Activated CD4-positive, CD25-positive, alpha-beta regulatory T cell treated with anti-CD3 and anti-CD28 coated beads, Interleukin-2, amount 50 U/mL, for 72 hours (primary cell): ENCODE results near the gene PARP3.

Source experiments
- DNase-seq: peaks from one replicate; pipeline ENCODE4 v3.0.0; 2021

The PARP3 gene

DNA sequence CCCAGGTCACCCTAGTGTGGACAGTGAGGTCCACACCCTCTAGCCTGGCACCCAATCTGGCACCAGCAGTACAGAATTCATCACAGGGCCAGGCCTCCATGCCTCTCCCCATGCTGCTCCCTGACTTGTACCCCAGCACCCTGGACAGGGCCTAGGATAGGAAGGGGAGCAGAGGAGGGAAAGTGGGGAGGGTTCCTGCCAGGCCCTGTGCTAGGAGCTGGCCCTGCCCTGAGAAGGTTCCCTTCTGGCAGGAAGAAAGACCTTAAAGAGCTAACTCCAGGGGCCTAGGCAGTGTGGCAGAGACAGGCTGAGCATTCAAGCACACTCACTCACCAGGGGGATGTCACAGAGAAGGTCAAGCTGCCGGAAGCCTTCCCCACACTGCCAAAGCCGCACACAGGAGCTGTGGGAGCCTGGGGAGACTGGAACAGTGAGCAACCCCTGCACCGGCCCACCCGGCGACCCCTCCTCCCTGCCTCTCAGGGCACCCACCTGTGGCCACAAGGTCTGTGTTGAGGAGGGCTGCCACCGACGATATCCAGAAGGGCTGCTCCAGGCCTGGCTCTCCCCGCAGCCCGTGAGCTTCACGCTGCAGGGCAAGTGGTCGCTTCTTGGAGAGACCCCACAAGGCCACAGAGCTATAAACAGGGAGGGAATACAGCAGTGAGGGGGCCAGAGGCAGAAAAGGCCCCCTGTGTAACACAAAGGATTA, 7.9 kb upstream of the PARP3 start:
- no peak for DNase-seq

DNA sequence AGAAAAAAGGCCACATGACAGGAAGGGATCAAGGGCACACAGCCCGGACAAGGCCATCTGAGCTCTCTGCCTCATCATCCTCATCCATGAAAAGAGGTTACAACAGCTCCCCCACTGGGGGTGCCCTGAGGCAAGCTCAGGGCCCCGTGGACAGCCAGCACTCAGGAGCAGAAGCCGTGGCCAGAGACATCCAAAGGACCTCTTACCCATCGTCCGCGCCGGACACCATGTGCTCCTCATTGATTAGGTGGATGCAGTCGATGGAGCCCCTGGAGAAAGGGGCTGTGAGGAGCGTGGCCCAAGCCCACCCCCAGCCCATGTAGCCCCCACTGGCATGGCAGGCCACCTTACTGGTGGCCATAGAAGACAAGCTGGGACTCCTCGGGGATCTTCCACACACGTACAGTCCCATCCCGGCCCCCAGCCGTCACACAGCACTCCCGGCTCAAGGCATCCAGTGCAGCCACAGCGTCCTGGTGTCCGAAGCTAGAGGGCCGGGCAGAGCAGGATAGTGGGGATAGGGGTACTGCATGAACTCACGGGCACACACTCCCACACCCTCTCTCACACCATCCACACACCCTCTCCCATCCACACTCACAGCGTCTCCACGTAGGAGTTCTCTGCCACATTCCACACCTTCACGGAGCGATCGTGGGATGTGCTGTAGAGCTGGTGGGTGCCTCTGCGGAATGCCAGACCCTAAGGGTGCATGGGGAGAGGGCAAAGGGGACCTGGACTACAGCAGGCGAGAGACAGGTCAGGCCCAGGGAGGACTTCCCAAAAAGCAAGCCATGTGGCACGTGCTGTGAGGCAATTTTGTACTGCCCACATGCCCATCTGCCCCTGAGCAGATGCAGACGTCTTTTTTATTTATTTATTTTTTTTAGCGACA, 6.9 kb upstream of the PARP3 start:
- DNase-seq: no peak

DNA sequence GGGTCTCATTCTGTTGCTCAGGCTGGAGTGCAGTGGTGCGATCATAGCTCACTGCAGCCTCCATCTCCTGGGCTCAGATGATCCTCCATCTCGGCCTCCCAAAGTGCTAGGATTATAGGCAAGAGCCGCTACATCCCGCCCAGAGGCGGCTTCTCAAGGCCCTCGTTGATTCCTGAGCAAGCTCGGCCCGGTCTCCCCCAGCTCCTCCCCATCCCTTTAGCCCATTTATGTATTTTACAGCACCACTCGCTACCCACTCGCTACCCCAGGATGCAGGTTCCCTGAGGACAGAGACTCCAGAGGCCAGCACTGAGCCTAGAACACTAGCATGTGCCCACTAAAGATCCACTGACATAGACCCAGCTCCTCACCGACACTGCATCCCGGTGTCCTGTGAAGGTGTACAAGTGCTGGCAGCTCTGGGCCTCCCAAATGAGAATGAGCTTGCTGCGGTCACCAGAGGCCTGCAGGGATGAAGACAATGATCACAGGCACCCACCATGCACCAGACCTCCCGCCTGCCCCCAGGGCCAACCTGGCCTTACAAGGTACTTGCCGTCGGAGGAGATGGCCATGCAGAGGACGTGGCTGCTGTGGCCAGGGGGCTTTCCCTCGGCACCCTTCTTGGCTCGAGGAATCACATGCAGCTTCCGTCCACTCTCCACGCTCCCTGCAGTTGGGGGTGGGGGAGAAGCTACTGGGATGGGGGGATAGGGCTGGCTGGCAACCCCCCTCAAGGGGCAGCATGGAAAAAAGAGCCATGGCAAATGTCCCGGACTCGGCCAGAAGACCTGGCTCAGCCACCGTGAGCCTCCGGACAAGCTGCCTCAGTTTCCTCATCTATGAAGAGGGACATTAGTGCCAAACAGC, 6.0 kb upstream of the PARP3 start:
- DNase-seq: no peak

DNA sequence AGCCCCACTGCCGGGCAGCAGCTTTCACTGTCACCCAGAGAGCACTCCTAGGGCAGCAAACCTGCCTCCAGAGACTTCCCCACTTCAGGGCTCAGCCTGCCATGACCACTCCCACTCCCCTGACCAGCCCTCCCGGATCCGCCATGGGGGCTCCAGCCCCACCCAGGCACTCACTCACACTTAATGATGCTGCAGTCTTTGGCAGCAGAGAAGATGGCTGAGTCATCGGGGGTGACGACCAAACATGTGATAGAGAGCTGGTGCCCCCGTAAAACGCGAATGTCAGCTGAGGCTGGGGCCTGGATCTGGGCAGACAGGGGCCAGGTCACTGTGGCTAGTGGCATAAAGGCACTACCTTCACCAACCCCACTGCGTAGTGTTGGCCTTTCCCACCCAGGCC, 5.1 kb upstream of the PARP3 start:
- no peak for DNase-seq

DNA sequence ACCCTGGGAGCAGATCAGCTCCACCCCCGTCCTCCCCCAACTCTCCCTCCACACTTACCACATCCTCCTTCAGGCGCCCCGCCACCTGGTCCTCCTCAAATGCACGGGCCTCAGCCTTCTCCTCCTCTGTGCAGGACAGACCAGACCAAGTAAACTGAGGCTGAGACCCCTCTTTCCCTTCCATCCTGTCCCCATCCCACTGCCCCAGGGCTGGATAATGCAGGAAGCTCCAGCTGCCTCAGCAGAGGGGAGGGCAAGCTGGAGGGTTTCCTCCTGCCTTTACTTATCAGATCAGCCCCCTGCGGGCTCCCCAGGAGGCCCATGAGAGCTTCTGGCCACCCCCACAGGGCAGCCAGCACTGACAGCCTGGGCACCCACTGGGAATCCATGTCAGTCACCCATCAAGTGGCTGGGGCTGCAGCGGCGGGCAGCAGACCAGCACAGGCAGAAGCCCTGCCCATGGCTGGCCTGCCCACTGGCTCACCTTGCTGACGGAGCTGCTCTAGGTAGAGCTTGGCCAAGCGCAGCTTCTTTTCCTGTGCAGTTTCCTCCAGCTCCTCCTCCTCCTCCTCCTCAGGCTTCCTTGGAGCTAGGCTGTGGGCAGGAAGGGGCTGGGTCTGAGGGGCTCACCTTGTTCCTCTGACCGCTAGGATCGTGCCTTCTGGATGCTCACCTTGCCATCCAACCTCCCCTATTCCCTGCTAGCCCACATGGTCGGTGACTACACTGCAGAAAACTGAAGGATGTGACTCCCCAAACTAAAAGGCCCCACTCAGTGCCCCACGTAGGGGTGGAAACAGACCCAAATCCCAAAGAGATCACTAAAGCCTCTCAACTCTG, 4.3 kb upstream of the PARP3 start:
- DNase-seq: no peak

DNA sequence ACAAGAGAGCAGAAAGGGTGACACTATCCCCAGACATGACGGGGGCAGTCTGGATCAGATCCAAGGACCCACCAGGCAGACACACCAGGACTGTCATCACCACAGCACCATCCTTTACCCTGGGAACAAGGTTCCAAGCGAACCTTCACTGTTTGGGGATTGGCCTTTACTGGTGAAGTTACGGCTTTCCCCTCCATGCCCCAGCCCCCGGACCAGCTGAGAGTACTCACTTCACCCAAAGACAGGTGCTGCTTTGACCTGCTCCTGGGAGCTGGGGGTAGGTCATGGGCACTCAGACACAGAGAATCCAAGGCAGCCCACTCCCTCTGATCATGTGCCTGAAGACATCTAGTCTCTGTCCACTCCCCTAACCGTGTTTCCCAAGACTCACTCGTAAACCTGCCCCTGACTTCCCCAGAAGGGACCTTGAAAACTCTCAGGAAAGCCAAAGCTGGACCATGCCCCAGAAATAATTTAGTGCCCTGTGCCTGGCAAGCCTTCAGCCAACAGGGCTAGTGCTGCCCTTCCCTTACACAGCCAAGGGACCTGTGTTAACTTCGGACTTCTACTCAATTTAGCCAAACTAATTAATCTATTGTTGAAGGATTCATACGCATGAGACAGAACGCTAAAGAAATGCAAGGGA, 3.3 kb upstream of the PARP3 start:
- no peak for DNase-seq

DNA sequence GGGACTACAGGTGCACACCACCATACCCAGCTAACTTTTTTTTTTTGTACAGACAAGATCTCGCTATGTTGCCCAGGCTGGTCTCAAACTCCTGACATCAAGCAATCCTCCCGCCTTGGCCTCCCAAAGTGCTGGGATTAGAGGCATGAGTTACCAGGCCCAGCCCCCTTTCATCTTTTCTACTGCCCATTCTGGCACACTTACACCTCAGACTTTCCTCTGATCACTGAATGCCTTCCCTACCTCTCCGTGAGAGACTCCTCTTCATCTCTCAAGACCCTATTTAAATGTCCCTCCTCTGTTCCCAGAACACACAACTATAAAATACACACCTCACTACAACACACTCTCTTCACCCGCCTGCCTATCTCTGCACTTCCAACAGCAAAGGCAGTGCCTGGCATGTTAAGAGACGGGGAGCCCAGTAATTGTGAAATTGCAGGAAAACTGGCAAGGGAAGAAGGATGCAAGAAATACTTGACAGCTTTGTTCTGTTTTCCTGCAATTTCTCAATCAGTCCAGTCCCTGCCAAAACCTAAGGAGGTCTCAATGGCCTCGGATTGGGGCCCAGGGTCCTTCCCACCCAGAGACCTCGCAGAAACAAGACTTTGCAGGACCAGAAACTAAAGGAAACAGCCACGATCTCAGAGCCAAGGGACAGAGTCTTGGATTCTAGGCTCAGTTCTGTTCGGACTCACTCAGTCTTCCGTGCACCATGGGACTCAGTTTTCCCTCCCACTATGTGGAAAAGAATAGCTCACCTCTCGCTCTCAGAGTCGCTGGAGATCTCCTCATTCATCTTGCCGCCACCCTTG, 1.3 kb upstream of the PARP3 start:
- DNase-seq: no peak

DNA sequence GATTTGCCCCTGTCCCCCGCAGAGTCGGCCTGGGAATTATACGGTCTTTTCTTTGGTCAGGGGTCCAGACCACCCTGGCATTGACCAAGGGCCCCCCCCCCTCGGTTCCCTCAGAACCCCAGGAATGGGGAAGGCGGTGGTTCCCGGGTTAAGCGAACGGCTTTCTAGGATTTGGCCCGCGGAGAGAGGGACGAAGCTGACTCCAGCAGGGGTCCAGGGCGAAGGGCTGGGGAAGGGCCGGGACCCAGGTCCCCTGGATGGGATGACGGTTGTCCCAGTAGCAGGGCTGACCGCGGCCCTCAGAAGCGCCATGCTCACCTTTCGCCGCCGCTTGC, 733 bp upstream of the PARP3 start:
- no peak for DNase-seq

DNA sequence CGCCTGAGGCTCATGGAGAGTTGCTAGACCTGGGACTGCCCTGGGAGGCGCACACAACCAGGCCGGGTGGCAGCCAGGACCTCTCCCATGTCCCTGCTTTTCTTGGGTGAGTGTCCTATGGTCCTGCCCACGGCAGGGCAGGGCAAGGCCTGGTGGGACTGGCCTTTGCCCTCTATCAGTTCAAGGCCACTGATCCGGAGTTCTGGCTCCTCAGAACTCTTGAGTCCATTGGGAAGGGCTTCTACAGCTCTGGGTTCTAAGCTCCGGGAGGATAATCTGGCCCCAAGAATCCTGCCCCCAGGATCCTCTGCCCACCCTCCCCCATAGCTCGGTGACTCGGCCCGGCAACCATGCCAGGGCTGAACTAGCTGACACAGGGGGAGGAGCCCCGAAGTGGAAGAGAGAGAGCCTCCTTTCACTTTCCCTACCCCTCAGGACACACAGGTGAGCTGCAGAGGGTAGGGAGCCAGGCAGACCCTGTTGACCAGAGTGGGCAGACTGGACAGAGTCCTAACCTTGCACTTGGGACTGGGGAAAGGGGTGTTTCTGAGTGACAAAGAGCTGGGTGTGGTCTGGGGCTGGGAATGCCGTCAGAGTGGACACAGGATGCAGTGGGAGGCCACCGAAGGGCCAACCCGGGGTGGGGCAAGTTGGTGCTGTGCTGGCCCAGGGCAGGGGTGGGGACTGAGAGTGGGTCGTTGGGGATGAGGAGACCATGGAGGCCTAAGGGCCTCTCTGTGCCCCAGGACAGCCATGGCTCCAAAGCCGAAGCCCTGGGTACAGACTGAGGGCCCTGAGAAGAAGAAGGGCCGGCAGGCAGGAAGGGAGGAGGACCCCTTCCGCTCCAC, 664 bp downstream of the PARP3 start:
- peak; percentile 49 for DNase-seq

DNA sequence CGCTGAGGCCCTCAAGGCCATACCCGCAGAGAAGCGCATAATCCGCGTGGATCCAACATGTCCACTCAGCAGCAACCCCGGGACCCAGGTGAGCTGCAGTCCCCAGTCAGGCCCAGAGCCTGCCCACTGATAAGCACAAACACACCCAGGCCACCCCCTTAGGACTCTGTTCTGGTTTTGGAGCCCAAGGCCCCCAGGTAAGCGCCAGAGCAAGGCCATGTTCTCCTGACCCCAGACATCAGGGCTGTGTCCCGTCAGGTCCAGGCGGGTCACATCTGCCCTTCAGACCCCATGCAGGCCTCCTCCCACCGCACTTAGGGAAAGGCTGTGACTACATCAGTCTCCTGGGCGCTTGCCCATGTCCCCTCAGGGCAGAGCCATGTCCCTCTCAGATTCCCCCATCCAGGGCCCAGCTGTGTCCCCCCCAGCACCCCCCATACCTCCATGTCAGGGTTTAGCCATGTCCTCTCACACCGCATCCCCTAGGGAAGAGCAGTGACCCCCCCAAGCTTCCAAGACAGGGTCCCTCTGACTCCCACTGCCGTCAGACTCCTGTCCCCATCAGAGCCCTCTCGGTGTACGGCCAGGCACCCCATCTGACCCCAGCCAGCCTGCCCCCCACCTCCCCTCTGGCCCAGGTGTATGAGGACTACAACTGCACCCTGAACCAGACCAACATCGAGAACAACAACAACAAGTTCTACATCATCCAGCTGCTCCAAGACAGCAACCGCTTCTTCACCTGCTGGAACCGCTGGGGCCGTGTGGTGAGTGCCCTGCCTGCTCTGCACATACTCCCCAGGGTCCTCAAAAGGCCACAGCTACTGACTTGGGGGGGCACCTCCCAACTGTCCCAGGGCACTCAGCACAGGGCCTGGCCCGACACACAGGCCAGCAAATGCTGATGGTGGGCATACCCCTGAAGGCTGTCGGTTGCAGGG, 1.6 kb downstream of the PARP3 start:
- no peak for DNase-seq

DNA sequence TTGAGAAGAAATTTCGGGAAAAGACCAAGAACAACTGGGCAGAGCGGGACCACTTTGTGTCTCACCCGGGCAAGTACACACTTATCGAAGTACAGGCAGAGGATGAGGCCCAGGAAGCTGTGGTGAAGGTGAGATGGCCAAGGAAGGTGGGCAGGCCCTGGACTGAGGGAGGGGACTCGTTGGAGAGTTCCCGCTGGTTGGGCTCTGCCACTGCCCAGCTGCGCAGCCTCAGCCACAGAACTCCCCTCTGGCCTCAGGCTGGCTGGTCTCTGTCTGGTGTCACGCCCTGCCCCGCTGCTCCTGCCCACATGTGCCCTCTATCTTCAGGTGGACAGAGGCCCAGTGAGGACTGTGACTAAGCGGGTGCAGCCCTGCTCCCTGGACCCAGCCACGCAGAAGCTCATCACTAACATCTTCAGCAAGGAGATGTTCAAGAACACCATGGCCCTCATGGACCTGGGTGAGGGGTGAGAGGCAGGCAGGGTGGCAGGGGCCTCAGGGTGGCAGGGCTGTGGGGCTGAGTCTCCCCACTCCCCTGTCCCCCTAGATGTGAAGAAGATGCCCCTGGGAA, 2.4 kb downstream of the PARP3 start:
- DNase-seq: no peak

DNA sequence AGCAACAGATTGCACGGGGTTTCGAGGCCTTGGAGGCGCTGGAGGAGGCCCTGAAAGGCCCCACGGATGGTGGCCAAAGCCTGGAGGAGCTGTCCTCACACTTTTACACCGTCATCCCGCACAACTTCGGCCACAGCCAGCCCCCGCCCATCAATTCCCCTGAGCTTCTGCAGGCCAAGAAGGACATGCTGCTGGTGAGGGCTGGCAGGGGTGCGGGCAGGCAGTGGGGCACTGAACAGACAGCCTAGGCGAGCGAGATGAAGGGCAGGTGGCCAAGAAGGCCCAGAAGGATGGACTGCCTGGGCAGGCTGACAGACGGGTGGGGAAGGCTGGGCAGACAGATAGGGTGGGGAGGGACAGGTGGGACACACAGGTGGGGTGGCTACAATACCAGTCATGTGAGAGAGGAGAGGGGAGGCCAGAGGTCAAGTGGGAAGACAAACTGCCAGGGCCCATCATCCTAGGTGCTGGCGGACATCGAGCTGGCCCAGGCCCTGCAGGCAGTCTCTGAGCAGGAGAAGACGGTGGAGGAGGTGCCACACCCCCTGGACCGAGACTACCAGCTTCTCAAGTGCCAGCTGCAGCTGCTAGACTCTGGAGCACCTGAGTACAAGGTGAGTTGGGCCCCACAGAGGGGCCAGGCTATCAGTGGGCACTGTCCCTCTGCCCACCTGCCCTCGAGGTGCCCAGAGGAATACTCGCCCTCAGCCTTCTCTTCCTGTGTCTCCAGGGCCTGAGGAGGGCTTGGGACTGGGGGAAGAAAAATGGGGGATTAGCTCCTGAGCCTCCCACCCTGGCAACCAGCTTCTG, 3.1 kb downstream of the PARP3 start:
- no peak for DNase-seq

DNA sequence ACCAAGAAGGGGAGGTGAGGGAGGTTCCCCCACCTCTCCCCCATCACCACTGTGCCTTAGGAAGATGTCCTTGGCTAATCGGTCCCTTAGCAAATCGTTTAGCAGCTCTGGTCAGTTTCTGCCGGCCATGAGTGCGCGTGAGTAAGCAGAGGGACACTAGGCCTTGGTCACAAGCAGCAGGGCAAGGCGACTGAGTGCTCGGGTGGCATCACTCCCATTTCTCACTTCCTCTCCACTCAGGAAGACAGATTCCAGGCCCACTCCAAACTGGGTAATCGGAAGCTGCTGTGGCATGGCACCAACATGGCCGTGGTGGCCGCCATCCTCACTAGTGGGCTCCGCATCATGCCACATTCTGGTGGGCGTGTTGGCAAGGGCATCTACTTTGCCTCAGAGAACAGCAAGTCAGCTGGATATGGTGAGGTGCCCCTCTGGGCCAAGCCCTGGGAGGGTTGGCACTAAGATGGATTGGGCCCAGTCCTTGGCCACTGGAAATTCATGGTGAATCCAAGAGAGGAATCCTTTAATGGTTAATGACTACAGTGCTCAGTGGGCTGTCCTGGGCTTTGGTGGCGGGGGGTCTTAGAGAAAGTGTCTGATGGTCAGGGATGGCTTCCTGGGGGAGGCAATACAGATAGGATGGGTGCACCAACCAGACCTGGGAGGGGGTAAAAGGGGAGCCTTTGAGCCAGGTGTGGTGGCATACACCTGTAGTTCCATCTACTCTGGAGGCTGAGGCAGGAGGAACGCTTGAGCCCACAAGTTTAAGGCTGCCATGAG, 4.0 kb downstream of the PARP3 start:
- no peak for DNase-seq

DNA sequence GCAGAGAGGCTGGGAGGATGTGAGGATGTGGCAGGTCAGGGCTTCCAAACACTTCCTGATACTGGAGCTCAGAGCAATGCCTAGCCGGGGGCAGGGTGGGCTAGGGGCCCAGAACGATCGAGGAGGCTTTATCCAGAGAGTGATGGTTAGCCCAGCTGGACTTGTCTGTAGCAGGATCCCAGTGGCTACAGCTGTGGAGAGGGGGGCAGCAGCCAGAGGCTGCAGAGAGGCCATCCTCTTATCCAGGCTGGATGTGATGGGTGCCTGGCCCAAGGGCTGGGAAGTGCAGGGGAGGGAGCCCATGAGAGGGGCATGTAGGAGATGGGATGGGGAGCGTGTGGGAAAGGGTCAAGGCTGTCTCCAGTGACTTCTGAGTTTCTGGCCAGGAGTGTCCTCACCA, 4.6 kb downstream of the PARP3 start:
- DNase-seq: no peak

DNA sequence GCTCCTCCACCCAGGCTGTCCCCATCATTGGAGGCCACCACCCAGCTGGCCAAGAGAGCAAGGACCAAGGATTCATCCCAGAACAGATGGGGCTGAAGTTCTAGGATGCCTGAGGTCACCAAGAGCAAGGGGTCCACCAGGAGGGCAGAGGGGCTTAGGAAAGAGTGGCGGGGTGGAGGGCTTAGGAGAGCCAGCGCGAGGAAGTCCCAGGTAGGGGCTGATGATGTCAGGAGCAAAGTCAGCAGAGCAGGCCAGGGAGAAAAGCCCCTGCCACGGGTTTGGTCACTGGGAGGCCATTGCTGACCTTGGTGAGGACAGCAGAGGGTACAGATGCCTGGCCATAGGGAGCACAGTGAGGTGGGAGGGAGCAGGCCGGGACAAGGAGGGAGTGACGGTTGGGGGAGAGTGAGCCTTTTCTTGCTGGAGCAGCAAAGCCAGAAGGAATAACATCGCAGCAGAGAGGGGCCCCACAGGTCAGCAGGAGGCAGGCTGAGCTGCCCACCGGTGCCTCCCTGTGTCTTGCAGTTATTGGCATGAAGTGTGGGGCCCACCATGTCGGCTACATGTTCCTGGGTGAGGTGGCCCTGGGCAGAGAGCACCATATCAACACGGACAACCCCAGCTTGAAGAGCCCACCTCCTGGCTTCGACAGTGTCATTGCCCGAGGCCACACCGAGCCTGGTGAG, 5.2 kb downstream of the PARP3 start:
- DNase-seq: no peak

DNA sequence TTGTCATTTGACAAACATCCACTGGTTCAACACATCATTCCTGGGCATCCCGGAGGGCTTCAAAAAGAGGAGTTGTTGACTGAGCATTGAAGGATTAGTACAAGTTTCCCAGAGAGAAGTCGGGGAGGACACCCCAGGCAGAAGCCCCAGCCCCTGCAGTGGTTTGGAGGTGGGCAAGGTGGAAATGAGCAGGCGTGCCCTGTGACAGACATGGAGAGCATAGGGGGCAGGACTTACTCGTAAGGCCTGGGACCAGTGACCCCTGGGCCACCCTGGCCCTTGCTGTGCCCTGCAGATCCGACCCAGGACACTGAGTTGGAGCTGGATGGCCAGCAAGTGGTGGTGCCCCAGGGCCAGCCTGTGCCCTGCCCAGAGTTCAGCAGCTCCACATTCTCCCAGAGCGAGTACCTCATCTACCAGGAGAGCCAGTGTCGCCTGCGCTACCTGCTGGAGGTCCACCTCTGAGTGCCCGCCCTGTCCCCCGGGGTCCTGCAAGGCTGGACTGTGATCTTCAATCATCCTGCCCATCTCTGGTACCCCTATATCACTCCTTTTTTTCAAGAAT, 5.9 kb downstream of the PARP3 start:
- no peak for DNase-seq
